Endometrium (tissue), 2 donors: Measurements from ENCODE around the gene SERINC5.
"Not testable (repeated sequence)": the region's sequence is repeated elsewhere in the genome, so short reads cannot be mapped to it uniquely, and the experiment has no call there.

Experiments used
- FAIRE-seq: peaks from 2 replicates; lab custom pipeline; 2012; peaks lifted over from hg19 to GRCh38; lab: Jason Lieb, UNC
- donor health status: control.
- donor health status: control.

SERINC5 gene

GRCh38 chr5:80255811-80256712, at the start of gene SERINC5:
Gene SERINC5 (minus strand): TSS chr5:80256048. CDS start chr5:80255922, 126 bp downstream.
- no peak for FAIRE-seq

GRCh38 chr5:80302636-80303035, 46.8 kb upstream of the SERINC5 start:
- no peak for FAIRE-seq

DNA sequence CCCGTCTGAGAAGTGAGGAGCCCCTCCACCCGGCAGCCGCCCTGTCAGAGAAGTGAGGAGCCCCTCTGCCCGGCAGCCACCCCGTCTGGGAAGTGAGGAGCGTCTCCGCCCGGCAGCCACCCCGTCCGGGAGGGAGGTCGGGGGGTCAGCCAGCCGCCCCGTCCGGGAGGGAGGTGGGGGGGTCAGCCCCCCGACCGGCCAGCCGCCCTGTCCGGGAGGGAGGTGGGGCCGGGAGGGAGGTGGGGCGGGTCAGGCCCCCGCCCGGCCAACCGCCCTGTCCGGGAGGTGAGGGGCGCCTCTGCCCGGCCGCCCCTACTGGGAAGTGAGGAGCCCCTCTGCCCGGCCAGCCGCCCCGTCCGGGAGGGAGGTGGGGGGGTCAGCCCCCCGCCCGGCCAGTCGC, 45.5 kb upstream of the SERINC5 start:
- FAIRE-seq: not testable (repeated sequence)

GRCh38 chr5:80300796-80301195, 44.9 kb upstream of the SERINC5 start:
- not testable (repeated sequence) for FAIRE-seq

GRCh38 chr5:80300125-80300524, 44.3 kb upstream of the SERINC5 start:
- no peak for FAIRE-seq

DNA sequence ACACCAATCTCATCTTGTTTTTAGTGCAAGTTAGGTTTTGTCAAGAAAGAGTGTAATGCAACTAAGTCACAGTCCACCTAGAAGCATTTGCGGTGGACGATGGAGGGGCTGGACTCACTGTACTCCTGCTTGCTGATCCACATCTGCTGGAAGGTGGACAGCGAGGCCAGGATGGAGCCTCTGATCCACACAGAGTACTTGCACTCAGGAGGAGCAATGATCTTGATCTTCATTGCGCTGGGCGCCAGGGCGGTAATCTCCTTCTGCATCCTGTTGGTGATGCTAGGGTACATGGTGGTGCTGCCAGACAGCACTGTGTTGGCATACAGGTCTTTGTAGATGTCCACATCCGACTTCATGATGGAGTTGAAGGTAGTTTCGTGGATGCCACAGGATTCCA, 43.8 kb upstream of the SERINC5 start:
- FAIRE-seq: no peak

DNA sequence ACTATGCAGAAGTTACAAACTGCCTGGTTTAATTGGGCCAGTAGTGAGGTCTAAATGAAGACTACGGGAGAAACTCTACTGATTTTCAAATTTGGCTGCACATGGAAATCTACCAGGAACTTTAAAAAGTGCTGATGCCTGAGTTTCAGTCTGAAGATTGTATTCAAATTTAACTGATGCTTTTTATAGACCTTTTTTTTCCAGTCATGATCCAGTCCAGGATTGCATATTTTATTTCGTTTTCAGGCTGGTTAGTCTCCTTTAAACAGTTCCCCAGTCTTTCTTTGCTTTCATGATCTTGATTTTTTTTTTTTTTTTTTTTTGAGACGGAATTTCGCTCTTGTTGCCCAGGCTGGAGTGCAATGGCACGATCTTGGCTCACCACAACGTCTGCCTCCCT, 40.3 kb upstream of the SERINC5 start:
- peak; percentile 15 for FAIRE-seq

GRCh38 chr5:80291761-80292160, 35.9 kb upstream of the SERINC5 start:
- FAIRE-seq: no peak

DNA sequence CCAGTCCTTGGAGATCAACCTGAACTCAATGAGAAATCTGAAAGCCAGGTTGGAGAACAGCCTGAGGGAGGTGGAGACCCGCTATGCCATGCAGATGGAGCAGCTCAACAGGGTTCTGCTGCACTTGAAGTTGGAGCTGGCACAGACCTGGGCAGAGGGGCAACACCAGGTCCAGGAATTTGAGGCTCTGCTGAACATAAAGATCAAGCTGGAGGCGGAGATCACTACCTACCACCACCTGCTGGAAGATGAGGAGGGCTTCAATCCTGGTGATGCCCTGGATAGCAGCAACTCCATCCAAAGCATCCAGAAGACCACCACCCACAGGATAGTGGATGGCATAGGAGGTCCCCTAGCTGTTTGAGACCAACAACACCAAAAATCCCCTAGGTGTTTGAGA, 33.5 kb upstream of the SERINC5 start:
- FAIRE-seq: no peak

DNA sequence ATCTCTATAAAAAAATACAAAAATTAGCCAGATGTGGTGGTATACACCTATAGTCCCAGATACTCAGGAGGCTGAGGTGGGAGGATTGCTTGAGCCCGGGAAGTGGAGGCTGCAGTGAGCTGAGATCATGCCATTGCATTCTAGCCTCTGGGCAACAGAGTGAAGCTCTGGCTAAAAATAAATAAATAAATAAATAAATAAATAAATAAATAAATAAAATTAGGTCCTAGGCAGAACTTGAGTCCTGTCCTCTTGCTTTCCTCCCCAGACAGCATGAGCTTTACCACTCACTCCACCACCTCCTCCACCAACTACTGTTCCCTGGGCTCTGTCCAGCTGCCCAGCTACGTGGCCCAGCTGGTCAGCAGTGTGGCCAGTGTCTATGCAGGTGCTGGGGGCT, 32.3 kb upstream of the SERINC5 start:
- FAIRE-seq: no peak

DNA sequence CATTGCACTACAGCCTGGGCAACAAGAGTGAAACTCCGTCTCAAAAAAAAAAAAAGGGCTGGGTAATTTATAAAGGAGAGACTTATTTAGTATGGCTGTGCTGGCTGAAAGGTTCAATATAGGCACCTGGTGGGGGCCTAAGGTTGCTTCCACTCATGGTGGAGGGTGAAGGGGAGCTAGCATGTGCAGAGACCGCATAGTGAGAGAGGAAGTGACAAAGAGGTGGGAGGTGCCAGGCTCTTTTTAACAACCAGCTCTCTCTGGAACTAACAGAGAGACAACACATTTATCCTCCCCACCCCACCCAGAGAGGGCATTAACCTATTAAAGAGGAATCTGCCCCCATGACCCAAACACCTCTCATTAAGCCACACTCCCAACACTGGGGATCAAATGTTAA, 28.9 kb upstream of the SERINC5 start:
- FAIRE-seq: no peak

DNA sequence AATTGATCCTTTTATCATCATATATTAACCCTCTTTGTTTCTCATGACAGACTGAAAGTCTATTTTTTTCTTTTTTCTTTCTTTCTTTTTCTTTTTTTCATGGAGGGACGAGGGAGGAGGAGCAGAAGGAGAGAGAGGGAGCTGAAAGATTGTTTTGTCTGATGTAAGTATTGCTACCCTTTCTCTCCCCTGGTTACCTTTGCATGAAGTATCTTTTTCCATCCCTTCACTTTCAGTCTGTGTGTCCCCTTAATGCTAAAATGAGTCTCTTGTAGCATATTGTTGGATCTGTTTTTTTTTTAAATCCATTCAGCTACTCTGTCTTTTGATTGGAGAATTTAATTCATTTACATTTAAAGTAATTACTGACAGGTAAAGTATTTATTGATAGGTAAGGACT, 27.5 kb upstream of the SERINC5 start:
- FAIRE-seq: no peak

- no peak for FAIRE-seq
Observed at GRCh38 chr5:80282054-80282453, 26.2 kb upstream of the SERINC5 start.

DNA sequence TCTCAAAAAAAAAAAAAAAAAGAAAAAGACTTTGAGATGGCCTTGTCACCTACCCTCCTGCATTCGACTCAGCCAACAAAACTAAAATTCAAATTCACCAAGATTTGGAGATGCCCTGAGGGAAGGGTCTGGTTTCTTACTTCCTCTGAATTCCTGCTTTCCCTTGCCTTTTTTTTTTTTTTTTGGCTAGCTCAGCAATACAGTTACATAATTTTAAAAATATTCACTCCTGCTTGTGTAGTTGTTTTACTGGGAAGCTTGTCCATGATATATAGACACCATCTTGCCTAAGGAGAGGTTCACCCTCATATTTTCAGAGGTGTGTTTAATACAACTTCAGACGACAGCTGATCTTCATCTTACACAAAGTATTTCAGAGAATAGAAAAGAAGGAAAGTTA, 21.3 kb upstream of the SERINC5 start:
- FAIRE-seq: no peak

GRCh38 chr5:80276186-80276585, 20.3 kb upstream of the SERINC5 start:
- no peak for FAIRE-seq

DNA sequence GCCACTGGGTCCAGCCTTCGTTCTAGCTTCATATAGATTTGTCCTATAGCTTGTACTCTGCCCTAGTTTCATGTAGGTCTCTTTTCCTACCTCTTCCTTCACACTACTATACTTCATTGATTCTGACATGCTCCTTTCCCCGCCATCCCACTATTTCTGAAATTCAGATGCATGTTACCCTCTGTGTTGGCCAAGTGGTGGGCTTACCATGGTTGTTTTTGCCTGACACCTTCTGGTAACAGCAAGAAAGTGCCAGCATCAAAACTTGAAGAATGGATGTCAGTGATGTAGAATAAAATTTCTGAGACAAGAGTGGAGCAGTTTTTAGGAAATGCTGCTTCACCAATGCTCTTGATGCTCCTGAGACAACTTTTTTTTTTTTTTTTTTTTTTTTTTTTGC, 19.5 kb upstream of the SERINC5 start:
- no peak for FAIRE-seq

DNA sequence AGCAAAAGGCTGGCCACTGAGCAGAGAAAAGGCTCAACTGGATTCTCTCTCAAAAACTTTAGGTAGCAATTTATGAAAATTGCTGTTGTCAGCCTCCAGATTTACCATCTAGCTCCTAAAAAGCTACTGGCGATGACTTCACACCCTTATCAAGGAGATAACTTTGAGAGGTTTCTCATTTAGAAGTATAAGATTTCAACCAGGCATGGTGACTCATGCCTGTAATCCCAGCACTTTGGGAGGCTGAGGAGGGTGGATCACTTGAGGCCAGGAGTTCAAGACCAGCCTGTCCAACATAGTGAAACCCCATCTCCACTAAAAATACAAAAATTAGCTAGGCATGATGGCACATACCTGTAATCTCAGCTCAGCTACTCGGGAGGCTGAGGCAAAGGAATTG, 14.7 kb upstream of the SERINC5 start:
- not testable (repeated sequence) for FAIRE-seq

DNA sequence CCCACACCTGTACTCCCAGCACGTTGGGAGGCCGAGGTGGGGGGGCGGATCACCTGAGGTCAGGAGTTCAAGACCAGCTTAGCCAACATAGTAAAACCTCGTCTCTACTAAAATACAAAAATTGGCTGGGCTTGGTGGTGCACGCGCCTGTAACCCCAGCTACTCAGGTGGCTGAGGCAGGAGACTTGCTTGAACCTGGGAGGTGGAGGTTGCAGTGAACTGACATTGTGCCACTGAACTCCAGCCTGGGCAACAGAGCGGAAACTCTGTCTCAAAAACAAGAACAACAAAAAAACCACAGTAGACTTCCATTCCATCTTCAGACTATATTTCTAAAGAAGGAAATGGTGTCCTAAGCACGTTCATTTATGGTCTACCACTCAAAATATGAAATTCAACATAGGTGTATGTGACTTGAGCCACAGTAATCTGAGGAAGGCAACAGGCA, 14.2 kb upstream of the SERINC5 start:
- no peak for FAIRE-seq

GRCh38 chr5:80268916-80269315, 13.1 kb upstream of the SERINC5 start:
- FAIRE-seq: no peak

GRCh38 chr5:80266566-80266965, 10.7 kb upstream of the SERINC5 start:
- FAIRE-seq: no peak

GRCh38 chr5:80260461-80260860, 4.6 kb upstream of the SERINC5 start:
- FAIRE-seq: no peak

- no peak for FAIRE-seq
Observed at GRCh38 chr5:80259511-80260203, 3.8 kb upstream of the SERINC5 start.

DNA sequence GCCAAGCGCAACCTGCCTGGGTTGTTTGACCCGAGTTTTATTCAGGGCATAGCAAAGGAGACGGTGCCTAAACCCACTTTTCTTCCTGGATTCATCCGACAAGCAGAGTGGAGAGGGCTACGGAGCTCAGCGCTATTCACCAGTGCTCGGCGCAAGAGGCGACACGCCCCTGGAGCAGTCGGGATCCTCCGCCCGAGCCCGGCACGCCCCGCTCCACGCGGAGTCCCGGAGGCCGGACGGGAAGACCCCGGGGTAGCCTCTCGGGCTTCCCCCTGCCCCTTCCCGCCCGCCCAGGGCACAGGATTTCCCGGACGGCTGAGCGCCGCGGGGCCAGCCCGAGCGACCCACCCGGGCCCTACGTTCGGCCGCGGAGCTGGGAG, 427 bp downstream of the SERINC5 start:
- FAIRE-seq: no peak
